T1000 (cell line): Measurements from ENCODE around the gene ARRB2.

Source experiments
- DNase-seq: peaks from one replicate; lab custom pipeline; 2025; ENCODE audit warnings: mixed read lengths; lab: John Stamatoyannopoulos, UW

Gene ARRB2

DNA sequence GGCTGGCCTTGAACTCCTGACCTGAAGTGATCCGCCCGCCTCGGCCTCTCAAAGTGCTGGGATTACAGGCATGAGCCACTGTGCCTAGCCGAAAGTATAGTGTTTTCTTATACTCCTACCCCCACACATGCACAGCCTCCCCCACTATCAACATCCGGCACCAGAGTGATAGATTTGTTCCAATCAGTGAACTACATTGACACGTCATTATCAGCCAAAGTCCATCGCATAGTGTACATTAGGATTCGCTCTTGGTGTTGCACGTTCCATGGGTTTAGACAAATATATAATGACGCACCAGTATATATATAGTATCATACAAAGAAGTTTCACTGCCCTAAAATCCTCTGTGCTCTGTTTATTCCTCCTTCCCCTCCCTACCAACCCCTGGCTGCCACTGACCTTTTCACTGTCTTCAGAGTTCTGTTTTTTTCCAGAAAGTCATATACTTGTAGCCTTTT lies 49.4 kb downstream of the ARRB2 start:
- no peak for DNase-seq

DNA sequence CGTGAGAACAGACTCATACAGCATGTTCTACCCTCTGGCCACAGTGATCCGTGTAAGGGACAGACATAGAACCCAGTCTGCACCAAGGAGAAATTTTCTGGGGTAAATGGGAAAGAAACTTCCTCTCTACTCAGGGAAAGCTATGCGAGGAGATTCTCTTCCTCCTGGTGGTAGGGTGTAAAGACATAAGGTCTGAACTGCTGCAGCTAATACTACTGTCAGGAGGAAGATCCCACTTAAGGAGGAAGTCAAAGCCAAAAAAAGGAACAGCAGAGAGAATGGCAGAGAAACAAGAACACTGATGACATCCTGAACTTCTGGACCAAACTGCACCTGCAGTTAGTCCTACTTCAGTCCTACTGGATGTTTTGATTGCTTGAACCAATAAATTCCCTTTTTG lies 54.2 kb downstream of the ARRB2 start:
- no peak for DNase-seq

DNA sequence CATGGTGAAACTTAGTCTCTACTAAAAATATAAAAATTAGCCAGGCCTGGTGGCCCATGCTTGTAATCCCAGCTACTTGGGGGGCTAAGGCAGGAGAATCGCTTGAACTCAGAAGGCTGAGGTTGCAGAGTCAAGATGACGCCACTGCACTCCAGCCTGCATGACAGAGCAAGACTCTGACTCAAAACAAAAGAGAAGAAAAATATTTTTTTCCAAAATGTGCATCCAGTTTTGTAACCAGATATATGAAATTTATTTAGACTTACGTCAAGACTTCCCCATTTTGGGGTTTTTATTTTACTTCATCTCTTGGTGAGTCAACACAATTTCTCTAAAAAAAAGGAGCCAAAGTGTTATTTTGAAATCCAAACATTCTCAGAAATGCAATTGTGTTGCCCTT lies 55.8 kb downstream of the ARRB2 start:
- no peak for DNase-seq

DNA sequence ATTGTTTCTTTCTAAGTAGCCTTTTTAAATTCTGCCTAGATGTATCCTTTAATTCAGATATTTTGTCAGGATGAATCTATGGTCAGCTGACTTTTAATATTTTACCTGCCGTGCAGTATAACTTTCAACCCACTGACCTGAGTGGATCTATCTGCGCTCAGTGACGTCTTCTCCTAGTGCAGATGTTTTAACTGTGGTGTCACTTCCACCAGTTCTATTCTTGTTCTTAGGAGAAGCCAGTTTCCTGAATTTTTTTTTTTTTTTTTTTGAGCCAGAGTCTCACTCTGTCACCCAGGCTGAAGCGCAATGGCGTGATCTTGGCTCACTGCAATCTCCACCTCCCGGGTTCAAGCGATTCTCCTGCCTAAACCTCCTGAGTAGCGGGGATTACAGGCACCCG lies 56.3 kb downstream of the ARRB2 start:
- DNase-seq = no peak

DNA sequence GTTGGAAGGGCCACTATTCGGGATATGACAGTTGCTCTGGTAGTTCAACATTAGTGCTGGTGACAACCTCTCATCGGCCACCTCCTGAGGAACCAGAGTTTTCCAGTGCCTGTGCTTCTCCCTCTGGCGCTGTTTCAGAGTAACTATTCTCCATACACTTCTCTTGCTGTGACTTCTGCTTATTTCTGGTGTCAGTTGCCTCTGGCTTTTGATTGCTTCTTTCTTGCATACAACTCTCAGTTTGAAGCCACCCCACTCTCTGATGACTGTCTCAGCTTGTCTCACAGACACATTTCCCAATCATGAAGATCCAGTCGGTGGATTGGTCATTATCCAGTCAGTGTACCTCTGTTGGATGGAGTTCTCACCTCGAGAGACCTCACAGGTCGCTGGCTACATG lies 57.9 kb downstream of the ARRB2 start:
- no peak for DNase-seq

DNA sequence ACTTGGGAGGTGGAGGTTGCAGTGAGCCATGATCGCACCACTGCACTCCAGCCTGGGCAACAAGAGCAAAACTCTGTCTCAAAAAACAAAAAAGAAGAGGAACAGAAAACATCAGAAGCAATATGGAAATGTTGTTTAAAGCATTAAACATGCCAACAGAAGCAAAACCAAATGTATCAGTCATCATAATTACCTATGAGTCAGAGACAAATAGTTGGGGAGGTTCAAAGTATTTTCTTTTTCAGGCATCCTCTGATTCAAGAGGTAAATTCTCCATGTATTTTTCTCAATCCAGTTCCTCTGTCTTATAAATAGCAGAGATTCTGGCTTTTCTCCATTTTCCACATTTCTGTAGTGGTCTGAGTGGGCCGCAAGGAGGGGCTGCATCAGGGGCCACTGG lies 59.2 kb downstream of the ARRB2 start:
- no peak for DNase-seq
